Colon (tissue), 2 donors: ENCODE data around the gene GPSM1.

Experiments
- FAIRE-seq: peaks from 2 replicates; lab custom pipeline; 2012; peaks lifted over from hg19 to GRCh38; lab: Jason Lieb, UNC
- donor health status: control.
- donor health status: control.

GPSM1 gene

DNA sequence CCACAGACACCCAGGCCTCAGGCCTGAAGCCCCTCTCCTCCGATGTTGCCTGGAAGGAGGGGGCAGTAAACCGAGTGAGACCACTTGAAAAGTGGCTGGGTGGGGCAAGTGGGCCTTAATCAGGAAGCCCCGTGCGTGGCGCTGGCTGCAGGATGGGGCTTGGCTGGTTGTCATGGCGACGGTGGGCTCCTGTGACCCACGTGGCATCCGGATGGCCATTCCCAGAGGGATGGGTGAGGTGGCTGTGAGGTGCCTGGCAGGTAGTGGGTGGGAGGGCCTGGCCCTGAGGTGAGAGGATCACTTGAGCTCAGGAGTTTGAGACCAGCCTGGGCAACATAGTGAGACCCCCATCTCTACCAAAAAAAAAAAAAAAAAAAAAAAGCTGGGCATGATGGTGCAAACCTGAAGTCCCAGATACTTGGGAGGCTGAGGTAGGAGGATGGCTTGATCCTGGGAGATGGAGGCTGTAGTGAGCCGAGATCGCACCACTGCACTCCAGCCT is 5.2 kb downstream of the GPSM1 start:
- no peak for FAIRE-seq

DNA sequence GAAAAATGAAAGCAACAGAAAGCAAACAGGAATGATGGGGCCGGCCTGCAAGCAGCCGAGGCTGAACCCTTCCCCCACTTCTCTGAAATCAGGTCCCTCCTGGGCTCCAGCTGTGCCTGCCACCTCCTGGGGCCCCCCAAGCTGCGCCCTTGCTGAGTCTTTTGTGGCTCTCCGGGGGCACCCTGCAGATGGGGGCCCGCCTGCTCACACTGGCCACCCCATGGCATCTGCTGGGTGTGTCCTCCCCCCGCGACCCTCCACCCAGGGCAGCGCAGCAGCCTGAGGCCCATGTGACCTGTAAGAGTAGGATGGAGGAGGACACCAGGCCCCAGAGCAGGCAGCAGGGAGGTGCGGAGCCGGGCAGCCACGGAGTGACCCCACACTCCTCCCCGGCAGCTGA is 5.7 kb downstream of the GPSM1 start:
- FAIRE-seq: no peak

GRCh38 chr9:136333486-136333885 is 6.1 kb downstream of the GPSM1 start:
- no peak for FAIRE-seq

DNA sequence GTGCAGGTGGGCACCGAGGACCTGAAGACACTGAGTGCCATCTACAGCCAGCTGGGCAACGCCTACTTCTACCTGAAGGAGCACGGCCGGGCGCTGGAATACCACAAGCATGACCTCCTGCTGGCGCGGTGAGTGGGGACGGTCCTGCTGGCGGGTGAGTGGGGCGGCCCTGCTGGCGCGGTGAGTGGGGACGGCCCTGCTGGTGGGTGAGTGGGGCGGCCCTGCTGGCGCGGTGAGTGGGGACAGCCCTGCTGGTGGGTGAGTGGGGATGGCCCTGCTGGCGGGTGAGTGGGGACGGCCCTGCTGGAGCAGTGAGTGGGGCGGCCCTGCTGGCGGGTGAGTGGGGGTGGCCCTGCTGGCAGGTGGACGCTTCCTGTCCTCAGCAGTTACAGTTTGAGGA is 7.2 kb downstream of the GPSM1 start:
- no peak for FAIRE-seq

DNA sequence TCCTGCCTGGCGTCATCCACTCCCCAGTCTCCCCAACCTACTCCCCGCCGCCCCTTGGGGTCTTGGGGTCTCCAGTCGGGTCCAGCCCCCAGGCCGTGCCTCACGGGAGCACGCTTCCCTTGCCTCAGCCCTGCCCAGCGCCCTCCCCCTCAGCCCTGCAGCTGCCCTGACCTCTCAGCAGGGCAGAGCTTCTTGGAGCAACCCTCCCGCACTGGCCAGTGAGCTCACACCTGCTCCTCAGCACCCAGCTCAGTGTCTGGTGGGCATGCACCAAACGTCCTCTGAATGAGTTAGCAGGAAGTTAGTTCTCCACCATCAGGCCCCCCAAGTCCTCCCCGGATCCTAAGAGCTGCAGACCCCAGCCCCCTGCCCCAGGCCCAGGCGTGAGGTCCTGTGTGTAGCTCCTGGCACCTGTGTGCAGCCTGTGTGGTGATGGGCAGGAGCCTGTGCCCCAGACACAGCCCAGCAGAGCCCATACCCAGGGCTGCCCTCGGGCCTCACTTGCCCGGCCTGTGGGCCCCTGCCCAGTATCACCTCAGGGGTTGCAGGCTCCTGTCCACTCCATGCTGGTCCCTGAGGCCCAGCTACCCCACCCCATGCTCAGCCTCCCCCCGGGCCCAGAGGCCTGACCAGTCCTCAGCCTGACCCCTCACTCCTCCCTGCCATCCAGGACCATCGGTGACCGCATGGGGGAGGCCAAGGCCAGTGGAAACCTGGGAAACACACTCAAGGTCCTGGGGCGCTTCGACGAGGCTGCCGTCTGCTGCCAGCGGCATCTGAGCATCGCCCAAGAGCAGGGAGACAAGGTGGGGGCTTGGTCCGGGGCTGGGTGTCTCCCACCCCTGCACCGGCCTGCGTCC is 8.2 kb downstream of the GPSM1 start:
- FAIRE-seq: no peak

DNA sequence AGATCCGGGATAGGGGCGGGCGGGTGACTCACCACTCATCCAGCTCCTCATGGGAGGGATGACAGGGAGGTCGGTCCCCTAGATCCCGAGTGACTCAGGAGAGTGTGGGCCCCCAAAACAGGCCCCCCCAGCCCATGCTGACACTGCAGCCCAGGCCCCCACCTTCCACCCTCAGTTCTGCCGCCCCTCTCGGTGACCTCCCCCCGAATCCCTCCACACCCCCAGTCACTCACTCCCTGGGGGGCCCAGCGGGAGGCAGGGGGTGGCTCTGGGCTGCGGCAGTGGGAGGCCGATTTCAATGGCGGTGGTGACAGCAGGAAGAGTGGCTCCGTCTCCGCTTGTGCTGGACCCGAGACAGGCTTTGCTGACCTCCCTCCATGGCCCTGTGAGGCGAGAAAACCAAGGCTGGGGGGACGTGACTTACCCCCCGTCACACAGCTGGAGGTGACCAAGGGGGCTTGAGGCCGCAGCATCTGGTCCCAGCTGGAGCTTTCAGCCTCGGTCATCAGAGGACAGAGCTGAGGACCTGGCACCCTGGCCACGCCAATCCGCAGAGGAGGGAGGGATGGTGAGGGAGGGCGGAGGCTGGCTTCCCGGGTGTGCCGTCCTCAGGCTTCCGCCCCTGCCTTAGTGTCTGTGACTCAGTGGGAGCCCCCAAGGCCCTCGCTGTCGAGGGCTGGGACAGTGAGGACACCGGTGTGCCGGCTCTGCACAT is 9.0 kb downstream of the GPSM1 start:
- FAIRE-seq: no peak

DNA sequence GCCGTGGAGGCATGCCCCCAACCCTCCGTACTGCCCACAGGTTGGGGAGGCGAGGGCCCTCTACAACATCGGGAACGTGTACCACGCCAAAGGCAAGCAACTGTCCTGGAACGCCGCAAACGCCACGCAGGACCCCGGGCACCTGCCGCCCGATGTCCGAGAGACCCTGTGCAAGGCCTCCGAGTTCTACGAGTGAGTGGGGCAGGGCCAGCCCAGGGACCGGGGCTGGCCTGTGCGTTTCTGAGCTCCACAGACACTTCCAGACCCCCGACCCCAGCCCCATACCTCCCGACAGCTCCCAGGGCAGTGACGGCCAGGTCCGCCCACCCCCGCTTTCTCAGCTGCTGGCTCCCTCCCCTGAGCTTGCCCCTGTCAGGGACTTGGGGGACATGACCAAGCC is 9.5 kb downstream of the GPSM1 start:
- FAIRE-seq: no peak

DNA sequence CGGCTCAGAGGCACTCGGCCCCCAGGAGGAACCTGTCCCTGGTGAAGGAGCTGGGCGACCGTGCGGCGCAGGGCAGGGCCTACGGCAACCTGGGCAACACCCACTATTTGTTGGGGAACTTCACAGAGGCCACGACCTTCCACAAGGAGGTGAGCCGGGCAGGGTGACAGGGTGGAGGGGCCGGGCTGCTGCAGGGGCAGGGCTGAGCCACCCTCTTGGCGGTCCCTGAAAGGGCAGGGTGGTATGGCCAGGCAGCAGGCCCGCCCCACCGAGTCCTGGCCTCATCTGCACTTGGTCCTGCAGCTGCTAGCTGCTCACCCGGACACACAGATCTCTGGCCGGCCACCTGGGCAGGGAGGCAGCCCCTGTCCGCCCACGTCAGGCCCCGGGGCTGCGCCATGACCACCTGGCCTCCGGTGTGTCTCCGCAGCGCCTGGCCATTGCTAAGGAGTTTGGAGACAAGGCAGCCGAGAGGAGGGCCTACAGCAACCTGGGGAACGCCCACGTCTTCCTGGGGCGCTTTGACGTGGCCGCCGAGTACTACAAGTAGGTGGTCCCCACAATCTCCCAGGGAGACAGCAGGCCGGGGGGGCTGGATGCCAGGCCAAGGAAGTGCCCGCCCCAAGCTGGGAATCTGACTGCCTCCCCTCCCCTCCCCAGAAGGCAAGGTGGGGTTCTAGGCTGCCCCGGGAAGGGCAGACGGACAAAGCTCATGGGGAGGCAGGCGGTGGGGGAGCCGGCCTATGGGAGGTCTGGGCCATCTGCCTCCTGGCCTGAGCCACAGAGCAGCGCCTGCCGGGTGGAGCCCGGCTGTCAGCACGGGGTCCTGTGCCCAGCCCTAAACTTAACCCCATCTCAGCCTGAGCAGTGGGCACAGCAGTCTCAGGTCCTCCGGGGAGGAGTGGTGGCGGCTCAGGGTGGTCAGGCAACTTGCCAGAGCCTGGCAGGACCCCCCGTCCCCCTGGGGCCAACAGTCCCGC is 10.4 kb downstream of the GPSM1 start:
- no peak for FAIRE-seq

DNA sequence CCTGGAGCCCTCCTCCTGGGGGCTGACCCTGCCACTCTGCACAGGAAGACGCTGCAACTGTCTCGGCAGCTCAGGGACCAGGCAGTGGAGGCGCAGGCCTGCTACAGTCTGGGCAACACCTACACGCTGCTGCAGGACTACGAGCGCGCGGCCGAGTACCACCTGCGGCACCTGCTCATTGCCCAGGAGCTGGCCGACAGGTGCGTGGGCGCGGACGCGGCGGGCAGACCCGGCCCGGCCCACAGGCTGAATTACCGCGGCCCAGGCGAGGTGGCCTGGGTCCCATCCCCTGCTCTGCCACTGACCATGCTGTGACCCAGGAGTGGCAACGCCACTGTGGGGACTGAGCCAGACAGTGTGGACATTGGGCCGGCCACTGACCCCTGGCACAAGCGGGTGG is 11.2 kb downstream of the GPSM1 start:
- FAIRE-seq: no peak

- FAIRE-seq: no peak
Measured at GRCh38 chr9:136339173-136339957, 12.0 kb downstream of the GPSM1 start.

- no peak for FAIRE-seq
Measured at GRCh38 chr9:136339958-136340310, 12.6 kb downstream of the GPSM1 start.

- FAIRE-seq: no peak
Measured at GRCh38 chr9:136340356-136341041, 13.2 kb downstream of the GPSM1 start.

- FAIRE-seq: no peak
Measured at GRCh38 chr9:136341042-136341655, 13.8 kb downstream of the GPSM1 start.

DNA sequence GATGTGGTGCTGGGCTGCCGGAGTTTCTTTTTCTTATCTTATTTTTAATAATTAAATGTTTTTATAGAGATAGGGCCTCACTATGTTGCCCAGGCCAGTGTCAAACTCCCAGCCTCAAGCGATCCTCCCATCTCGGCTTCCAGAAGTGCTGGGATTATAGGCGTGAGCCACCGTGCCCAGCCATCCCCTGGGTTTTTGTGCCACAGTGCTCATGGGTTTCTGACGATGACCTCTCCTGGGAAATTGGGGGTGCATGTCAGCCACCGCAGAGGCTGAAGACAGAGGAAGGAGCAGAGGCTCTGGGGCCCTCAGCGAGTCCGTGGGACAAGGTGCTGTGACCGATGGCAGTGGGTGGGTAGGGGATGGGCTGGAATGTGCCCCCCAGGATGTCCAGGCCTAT is 14.4 kb downstream of the GPSM1 start:
- no peak for FAIRE-seq

DNA sequence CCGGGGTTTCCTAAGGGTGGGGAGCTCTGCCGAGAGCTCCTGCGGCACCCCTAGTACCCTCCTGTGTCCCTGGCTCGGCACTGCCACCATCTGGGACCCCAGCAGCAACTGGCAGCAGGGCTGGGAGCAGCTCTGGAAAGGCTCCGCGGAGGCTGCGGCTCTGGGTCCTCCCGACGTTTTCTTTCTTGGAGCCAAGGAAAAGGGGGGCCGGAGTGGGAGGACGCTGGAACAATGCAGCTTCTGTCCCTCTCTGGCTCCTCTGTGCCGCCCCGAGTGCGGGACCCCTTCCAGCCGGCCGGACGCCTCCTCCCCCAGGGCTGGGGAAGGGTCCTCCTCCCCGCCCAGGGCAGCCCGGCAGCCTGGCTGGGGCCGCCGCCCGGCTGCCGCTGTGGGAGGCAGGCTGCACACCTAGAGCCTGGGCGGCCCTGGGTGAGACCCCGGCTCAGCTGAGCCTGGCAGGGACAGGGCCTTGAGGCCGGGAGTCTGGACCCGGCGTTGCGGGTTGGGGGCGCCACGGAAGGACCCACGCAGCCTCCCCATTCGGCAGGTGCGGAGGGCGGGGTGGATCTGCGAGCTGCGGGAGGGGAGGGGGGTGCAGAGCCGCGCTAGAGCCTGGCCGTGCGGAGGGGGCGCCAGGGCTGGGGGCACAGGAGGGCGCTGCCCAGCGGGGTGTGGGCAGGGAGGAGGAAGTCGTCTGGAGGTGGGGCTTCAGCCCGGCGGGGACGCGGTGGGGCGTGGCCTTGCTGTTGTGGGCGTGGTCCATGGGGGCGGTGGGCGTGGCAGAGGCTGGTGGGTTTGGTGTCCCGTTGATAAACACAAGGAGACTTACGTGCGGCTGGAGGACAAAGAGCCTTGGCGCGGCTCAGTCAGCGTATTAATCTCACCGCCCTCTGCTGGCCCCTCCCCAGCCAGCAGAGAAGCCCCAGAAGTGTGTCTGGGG is 15.1 kb downstream of the GPSM1 start:
- FAIRE-seq: no peak

GRCh38 chr9:136343121-136343883 is 16.0 kb downstream of the GPSM1 start:
- no peak for FAIRE-seq

DNA sequence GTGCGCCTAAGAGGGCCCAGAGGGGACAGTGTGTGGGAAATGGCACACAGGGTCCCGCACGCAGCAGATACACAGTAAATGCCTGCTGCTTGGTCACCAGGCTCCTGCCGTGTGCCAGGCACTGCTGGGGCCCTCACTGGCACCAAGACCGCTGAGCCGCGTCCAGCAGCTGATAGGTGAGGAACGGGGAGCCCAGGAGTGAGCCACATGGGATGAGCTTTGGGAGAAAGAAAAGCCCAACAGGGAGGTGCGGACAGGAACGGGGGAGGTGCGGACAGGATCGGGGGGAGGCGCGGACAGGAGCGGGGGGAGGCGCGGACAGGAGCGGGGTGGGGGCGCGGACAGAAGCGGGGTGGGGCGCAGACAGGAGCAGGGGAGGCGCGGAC is 16.5 kb downstream of the GPSM1 start:
- no peak for FAIRE-seq

DNA sequence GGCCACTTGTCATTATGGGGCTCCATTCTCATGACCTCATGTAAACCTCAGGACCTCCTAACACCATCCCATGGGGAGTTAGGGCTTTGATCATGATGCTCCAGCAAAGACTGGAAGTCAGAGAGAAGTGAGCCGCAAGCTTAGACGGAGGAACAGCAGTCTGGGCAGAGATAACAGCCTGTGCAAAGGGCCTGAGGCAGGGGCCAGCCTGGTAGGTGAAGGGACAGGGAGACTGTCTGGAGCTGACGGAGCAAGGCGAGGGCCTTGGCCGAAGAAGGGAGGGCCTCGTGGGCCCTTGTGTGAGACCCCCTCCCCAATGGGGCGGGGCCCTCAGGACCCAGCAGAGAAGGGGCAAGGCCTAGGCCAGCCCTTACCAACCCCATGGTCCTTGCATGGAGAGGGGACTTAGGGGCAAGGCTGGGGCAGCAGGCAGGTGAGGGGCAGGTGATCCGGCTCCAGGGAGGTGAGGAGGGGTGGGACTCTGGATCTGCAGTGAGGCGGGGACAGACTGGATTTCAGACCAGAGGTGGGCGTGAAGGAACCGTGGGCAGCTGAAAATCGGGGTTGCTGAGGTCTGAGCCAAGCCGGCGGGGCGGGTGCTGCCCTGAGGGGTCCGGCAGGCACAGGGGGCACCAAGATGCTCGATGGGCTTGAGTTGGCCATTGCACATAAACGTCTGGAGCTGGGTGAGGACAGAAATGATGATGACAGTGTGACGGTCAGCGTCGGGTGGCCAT is 17.4 kb downstream of the GPSM1 start:
- no peak for FAIRE-seq
